Lower leg skin (tissue), 3 donors: ENCODE results near the gene IAPP.

Experiments
- CTCF ChIP-seq, 3 donors: fragments of 450-650 bp; IDR thresholded peaks; one replicate each; pipeline ENCODE4 v1.5.1; 2016; ENCODE audit warnings: antibody characterized with exemption in 3 of 3, mild to moderate bottlenecking in 3 of 3, moderate library complexity in 2 of 3
- POLR2A ChIP-seq, 2 donors: fragments of 450-650 bp; IDR thresholded peaks; one replicate each; pipeline ENCODE4 v1.6.1; 2016 to 2017; ENCODE audit warnings: antibody characterized with exemption in 2 of 2, mild to moderate bottlenecking in 1 of 2, moderate library complexity in 1 of 2

GRCh38 chr12:21384261-21384660 is 11.6 kb downstream of the IAPP start:
- TF ChIP-seq POLR2A (IDR thresholded peaks at IDR 0.05) = no peak
- no peak for TF ChIP-seq CTCF (IDR thresholded peaks at IDR 0.05)
